ENCODE results near the gene NOL4.
"Not testable (repeated sequence)": the region's sequence is repeated elsewhere in the genome, so short reads cannot be mapped to it uniquely, and the experiment has no call there.

The NOL4 gene, protein sequence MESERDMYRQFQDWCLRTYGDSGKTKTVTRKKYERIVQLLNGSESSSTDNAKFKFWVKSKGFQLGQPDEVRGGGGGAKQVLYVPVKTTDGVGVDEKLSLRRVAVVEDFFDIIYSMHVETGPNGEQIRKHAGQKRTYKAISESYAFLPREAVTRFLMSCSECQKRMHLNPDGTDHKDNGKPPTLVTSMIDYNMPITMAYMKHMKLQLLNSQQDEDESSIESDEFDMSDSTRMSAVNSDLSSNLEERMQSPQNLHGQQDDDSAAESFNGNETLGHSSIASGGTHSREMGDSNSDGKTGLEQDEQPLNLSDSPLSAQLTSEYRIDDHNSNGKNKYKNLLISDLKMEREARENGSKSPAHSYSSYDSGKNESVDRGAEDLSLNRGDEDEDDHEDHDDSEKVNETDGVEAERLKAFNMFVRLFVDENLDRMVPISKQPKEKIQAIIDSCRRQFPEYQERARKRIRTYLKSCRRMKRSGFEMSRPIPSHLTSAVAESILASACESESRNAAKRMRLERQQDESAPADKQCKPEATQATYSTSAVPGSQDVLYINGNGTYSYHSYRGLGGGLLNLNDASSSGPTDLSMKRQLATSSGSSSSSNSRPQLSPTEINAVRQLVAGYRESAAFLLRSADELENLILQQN

DNA sequence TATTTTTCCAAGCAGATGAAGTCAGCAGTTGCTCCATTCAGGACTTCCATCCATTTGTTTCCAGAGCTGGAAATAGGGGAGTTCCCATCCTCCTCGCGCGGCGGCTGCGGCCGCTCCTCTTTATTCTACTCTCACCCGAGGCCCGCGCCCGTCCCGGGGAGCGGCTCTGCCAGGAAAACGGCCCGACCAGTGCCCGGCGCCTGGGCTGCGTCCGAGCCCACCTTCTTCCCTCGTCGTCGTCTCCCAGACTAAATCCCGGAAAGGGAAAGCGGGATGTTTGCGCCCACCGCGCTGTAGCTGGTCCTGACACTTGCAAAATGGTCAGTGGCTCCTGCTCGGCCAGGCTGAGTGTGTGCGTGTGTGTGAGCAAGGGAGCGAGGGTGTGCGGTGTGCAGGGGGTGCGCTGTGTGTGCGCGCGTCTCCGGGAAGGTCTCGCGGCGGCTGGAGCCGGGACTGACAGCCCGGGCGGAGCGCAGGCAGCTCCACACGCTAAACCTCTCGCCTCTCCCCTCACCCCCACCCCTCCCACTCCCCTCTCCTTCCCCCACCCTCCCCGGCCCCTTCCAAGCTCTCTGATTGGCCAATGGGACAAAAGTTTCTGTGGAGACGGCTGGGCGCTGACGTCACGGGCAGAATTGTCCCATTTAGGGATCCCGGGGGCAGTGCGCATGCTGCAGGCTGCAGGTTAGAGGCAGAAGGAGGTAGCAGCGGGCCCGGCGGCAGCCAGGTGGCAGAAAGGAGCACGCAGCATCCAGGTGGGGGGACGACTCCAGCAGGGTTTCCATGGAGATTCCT is at the start of gene NOL4:
NOL4 (minus strand) TSS at position 491 of the 795 bp plus-strand sequence. CDS start 1,660 bp downstream, outside the sequence.
- no peak for DNase-seq

DNA sequence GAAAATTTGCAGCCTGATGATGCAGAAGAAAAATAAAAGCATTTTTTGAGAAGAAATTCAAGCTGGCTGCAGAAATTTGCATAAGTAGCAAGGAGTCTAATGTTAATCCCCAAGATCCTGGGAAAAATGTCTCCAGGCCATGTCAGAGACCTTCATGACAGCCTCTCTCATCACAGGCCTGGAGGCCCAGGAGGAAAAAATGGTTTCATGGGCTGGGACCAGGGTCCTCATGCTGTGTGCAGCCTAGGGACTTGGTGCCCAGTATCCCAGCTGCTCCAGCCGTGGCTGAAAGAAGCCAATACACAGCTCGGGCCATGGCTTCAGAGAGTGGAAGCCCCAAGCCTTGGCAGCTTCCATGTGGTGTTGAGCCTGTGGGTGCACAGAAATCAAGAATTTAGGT is 41.3 kb upstream of the NOL4 start:
- not testable (repeated sequence) for DNase-seq

DNA sequence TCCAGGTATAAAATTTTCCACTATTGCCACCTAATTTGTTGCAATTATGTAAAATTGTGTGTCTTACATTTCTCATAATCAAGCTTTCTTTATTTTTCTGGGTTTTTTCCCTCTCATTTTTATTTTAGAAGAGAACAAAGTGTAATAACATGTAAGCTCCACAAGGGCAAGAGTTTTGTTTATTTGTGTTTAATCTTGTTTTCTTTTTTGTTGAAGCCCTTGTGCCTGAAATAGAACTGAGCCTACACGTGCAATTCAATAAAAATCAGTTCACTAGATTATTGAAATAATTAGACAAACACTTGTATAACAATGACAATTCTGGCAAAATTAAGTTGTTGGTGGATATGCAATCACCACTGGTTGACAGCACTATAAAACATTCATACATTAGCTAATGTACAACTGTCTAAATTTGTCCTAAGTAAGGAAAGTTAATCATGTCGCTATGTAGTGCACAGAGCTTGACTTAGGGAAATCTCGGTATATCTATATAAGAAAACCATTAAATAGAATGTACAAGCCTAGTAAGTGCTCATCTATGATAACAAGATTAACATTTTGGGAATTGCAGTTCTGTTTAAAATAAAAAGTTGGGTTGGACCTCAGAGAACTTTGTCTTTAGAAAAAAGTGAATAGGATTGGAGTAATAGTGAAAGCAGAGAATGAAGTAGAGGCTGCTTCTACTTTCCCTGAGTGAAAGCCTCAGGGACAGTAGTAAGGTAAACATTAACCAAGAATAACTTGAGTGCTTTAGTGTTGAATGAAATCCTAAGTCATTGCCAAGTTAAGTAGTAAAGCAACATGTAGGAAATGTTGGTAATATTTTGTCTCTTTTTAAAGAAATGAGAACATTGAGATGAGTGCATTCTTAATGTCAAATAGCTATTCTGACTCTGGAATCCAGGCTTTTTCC is 37.4 kb upstream of the NOL4 start:
- DNase-seq, result no peak

DNA sequence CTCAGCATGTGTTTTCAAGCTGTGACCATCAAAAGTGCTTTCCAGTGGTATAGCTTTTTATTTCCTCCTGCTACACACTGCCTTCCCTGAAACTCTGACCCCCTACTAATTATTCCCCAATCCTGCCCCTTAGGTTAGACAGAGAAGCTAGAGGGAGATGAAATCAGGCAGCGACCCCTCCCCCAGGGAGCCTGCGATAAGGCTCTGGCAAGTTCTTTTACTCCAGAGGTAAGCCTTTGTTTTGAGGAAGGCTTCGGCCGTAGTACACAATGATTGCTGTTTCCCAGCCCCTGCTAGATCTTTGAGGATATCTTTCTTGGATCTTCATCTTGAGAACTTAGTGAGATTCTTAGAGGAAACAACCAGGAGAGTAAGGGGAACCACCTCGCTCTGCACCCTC is 33.5 kb upstream of the NOL4 start:
- no peak for DNase-seq

DNA sequence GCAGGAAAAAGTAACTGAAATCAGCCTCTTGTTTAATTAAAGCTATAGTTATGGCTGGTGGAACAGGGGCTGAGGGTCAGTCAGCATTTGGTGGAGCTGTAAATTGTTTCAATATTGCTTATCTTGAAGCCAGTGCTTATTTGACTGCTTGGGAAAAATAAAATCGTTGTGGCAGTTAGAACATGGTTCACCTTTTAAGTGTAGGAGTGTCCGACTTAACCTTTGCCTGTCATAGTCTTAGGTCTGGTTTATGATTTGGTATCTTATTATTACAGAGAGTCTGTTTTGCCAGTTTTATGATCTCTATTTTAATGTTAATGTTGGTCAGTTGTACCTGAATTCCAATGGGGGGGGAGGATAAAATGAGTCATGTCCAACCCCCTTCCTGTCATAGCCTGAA is 27.2 kb upstream of the NOL4 start:
- DNase-seq, result no peak

DNA sequence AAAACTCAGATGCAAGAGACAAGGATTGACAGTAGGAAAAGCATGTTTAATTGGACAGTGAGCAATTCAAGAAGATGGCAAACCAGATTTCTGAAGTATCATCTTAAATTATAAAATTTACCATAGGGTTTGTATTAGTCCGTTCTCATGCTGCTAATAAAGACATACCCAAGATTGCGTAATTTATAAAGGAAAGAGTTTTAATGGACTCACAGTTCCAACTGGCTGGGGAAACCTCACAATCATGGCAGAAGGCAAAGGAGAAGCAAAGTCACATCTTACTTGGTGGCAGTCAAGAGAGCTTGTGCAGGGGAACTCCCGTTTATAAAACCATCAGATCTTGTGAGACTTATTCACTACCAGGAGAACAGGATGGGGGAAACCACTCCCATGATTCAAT is 24.0 kb upstream of the NOL4 start:
- no peak for DNase-seq

DNA sequence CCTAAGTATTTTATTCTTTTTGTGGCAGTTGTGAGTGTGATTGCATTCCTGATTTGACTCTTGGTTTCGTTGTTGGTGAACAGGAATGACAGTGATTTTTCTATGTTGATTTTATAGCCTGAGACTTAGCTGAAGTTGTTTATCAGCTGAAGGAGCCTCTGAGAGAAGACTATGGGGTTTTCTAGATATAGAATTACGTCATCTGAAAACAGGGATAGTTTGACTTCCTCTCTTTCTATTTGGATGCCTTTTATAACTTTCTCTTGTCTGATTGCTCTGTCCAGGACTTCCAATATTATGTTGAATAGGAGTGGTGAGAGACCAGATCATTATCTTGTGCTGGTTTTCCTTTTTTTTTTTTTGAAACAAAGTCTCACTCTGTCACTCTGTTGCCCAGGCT is 18.0 kb upstream of the NOL4 start:
- DNase-seq, result no peak

DNA sequence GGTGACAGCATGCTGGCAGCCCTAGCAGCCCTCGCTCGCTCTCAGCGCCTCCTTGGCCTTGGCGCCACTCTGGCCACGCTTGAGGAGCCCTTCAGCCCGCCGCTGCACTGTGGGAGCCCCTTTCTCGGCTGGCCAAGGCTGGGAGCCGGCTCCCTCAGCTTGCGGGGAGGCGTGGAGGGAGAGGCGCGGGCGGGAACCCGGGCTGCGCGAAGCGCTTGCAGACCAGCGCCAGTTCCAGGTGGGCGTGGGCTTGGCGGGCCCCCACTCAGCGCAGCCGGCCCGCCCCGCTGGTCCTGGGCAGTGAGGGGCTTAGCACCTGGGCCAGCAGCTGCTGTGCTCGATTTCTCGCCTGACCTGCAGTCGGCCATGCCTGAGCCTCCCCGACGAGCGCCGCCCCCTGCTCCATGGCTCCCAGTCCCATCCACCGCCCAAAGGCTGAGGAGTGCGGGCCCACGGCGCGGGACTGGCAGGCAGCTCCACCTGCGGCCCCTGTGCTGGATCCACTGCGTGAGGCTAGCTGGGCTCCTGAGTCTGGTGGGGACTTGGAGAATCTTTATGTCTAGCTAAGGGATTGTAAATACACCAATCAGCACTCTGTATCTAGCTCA is 9.2 kb upstream of the NOL4 start:
- not testable (repeated sequence) for DNase-seq

DNA sequence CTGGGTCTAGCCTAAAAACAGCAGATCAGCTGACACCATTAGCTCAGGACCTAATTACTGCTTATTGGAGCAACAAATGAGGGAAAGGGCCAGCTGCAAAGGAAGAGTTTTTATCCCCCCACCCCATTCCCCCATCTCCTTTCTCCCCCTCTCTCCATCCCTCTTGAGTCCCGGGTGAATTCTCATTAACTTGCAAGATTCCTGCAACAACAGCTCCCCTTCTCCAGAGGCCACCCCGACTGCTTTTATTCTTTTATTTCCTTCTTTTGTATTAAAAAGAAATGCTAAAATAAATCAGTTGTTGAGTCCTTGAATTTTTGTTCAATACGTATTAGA is 473 bp upstream of the NOL4 start:
- DNase-seq, result no peak

DNA sequence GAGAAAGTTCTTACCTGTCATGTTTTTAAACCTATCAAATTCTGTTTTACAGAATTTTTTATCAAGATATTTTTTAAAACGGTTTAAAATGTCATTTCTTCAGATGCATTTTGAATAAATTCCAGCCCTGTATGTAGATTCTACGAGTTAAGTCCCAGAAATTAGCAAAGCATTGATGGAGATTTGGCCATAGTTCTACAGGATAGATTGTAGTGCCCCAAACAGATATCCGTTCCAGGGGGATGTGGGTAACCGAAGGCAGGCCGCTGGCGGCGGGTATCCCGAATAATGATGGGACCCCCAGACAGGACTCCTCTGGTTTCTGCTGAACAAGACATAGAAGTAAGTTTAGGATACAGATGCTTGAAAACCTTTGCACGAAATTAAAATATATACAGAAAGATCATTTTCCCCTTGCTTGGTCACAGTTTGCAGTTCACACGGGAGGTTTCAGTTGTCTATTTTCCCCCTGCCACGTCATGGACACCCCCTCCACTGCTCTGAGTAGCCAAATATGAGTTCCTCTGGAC is 755 bp downstream of the NOL4 start:
- no peak for DNase-seq

DNA sequence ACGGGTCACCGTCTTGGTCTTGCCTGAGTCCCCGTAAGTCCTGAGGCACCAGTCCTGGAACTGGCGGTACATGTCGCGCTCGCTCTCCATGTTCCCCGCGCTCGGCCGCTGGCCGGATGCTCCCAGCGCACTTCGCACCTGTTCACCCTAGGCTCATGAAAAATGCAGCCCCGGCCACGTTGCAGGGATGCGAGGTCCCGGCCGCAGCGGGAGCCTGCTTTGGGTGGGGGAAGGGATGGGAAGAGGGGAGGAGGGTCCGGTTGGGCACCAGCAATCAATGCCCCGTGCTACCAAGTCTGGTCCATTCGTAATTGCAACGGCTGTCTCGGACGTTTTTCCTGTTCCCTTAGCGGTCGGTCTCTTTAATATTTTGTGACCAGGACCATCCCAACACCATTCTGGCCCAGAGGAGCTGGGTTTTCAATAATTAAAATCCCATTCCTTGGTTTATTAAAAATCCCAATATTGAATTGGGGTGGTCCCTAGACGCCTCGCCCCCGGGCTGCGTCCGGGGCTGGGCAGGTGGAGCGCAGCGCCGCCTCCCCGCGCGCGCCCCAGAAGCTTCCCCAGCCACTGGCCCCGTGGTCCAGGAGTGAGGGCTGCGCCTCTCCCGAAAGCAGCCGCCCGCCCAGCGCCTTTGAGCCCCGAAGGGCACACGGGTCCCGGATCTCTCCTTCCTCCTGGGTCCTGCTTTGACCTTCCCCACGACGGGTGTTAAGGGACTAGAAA is 1.4 kb downstream of the NOL4 start:
- DNase-seq, result no peak

DNA sequence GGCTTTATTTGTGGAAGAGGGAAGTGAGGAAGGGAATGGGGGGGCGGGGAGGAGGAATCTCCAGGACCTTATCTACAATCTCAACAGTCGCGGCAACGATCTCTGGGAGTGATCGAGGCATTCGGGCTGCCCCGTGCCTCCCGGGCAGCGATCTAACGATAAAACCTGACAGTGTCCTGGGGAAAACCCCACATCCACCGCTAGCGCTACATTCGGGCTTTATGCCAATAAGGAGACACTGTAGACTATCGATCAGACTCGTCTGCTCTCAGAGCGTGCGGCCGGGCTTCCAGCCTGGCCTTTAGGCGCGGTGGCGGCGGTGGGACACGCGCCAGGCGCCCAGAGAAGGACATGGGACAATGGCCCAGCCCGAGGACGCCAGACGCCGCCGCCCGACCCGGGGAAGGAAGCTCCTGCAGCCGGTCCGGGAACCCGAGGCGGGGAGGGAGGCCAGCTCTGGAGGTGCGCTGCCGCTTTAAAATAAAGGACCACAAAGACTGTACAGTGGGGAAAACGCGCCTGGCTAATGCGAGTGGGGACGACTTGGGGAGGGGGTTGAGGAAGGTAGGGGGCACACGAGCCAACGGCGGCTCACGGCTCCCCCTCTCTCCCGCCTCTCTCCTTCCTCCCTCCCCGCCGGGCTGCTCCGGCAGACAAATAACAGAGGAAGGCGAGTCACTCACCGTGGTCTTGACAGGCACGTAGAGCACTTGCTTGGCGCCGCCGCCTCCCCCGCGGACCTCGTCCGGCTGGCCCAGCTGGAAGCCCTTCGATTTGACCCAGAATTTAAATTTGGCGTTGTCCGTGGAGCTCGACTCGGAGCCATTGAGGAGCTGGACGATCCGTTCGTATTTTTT is 2.2 kb downstream of the NOL4 start:
- DNase-seq, result no peak

DNA sequence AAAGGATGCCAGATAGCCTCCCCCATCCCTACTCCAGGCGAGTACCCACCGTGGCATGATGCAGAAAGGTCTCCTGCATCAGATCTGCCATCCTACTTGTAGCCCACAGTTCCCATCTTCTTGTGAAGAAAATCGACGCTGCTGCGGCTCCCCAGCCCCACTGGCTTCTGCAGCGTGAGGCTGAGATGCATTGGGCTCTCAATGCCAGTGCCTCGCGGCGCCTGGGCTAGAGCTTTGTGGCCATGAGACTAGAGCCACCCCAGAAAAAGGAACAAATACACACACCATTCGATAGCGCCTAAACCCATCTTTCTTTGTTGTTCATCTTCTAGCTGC is 2.8 kb downstream of the NOL4 start:
- DNase-seq, result no peak

DNA sequence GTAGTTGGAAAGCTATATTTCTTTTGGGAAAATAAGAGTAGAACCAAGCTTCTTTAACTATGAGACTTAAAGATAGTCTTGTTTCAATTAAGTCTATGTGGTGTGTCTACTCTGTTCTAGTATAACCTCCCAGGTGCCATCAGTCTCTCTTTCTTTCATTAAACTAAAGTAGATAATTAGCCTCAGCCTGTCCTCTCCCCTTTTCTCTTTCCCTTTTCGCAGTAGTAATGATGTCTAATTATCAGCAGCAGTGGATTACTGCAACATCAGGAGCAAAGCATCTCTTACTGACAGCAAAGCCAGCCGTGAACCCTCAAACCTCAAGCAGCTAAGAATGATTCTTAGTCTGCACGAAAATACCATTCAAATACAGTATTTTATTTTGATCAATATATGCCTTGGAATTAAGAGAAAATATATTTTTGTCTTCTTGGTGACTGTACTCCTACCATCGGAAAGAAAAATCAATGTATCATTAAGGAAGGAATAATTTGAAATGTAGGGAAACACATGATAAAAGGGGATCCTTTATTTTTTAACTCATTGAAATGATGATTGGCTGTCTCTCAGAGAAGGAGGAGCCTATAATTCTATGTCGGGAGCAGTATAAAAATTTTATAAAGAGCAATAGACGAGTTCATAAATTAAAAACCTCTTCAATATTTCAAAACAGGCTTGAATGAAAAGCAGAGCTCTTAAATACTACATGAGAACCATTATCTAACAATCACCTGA is 4.5 kb downstream of the NOL4 start:
- no peak for DNase-seq

DNA sequence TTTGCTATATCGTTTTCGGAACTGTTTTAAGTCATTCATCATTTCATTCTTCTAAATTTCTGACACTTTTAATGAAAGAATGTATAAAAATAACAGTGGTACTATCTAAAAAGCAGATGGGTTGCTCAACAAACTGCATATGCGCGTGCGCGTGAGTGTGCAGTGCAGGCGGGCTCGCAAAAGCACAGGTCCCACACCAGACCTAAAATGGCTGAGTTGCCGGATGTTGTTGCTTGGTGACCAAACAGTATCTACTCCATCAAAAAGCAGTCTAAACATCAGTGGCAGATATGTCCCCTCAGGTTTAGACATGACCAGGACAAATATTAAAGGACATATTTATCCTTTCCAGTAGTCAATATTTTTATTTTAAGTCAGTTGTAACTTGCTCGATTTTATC is 5.1 kb downstream of the NOL4 start:
- no peak for DNase-seq

DNA sequence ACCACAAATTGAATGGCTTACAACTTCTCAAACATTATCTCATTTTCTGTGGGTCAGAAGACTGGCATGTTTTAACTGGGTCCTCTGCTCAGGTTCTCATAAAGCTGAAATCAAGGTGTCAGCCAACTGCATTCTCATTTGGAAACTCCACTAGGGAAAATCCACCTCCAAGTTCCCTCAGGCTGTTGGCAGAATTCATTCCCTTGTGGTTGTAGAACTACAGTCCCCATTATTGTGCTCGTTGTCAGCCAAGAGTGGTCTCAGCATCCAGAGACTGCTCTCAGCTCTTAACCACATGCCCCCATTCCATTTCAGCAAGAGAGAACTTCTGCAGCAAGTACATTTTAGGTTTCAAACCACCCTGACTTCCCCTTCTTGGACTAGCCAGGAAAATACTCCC is 12.2 kb downstream of the NOL4 start:
- DNase-seq, result no peak

DNA sequence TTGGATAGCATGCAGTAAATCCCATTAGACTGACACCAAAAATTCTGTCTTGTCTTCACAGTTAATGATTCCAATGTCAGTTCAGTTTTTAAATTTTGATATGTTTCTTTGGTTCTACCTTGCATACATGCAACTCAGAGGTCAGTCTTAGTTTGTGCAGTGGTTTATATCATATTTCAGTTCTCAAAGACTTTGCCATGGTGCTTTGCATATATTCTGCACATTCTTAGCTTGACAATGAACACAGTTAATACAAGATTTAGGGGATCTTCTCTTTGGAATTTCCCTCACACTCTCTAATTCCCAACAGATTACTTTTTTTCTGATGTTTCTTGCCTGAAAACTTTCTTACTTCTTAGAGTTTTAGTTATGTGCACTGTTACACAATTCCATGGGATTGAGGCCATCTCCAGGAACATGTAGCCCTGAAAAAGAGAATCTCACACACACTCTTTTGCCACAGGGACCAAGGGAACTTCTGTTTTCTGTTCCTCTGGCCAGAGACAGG is 17.3 kb downstream of the NOL4 start:
- no peak for DNase-seq

DNA sequence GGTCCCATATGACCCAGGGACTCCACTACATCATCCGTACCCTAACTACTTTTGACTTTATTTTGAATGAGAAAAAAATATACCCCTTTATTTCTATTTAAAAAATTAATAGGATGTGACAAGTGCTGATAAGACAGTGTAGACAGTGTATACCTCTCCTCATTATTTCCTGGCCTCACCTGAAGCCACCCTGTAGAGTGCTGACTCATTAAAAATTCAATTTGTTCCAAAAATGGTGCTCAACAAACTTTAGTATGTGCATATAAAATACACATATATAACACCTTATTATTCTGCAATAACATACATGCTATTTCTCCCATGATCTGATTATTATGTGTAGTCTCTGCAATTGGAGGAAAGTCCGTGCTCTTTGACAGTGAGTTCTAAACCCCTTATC is 20.8 kb downstream of the NOL4 start:
- DNase-seq, result no peak

DNA sequence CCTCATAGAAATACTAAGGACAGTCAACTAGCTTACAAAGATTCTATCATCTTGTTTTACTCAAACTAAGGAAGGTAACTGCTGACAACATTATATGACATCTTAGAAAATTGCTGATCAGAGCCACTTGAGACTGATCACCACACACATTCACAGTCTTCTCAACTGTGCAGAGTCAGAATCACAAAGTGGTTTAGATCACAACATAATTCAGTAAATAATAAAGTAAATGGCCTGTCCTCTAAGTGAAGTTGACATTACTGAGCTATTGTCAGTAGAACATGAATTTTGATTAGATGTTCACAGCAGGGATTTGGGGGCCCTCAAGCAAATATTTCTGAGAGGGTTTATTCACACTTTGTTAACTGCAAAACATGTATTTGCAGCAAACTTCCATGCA is 28.5 kb downstream of the NOL4 start:
- DNase-seq, result no peak

DNA sequence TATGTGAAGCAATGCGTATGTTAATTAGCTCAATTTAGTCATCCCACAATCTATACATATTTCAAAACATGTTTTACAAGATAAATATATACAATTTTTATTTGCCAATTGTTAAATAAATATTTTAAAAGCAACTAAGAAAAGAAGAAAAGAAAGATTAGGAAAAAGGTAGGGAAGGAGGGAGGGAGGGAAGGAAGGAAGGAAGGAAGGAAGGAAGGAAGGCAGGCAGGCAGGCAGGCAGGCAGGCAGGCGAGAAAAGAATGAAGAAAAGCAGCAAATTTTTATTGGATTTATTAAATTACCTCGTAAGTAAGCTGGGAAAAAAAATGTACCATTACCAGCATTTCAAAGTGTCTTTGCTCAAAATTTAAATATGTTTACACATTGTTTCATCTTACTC is 30.5 kb downstream of the NOL4 start:
- no peak for DNase-seq

Measured in activated CD8-positive, alpha-beta memory T cell treated with anti-CD3 and anti-CD28 coated beads, Interleukin-2, amount 50 U/mL, for 4 hours (primary cell).